Fibroblast of mammary gland (primary cell): ENCODE measurements around the gene EVC2.

Experiments
- DNase-seq: peaks from one replicate; pipeline ENCODE4 v3.0.0-alpha.2; 2010; ENCODE audit warnings: low read depth
- H3K4me3 ChIP-seq: 2 replicates; pipeline ENCODE4 v1.5.1; 2011; ENCODE audit warnings: low read depth, mild to moderate bottlenecking, low read length, moderate library complexity; ENCODE audit not compliant: control insufficient read depth
- CTCF ChIP-seq: conservative IDR thresholded peaks from 2 replicates; pipeline ENCODE4 v1.5.1; 2011; ENCODE audit warnings: low read depth, low read length, inconsistent platforms; ENCODE audit not compliant: control insufficient read depth, insufficient read depth

Gene EVC2

GRCh38 chr4:5685296-5685695 is 23.1 kb downstream of the EVC2 start:
- TF ChIP-seq CTCF: no peak
- H3K4me3 ChIP-seq: no peak overlapping the region
- DNase-seq: no peak

- no peak for TF ChIP-seq CTCF
These were observed 24.8 kb downstream of the EVC2 start for GRCh38 chr4:5683566-5683965.

GRCh38 chr4:5678977-5679376 is 29.4 kb downstream of the EVC2 start:
- no peak overlapping the region for H3K4me3 ChIP-seq
- DNase-seq: no peak
- TF ChIP-seq CTCF: no peak

More at GRCh38 chr4:5683566-5683965, 24.8 kb downstream of the EVC2 start:
- no peak for DNase-seq
- no peak overlapping the region for H3K4me3 ChIP-seq

GRCh38 chr4:5676763-5677162 is 31.6 kb downstream of the EVC2 start:
- no peak for TF ChIP-seq CTCF
- H3K4me3 ChIP-seq: no peak overlapping the region
- no peak for DNase-seq

GRCh38 chr4:5666741-5667140 is 41.6 kb downstream of the EVC2 start:
- TF ChIP-seq CTCF: no peak
- no peak for DNase-seq
- no peak overlapping the region for H3K4me3 ChIP-seq

- DNase-seq: no peak
- TF ChIP-seq CTCF: no peak
- no peak overlapping the region for H3K4me3 ChIP-seq
These were observed 43.6 kb downstream of the EVC2 start for GRCh38 chr4:5664778-5665177.

- no peak for TF ChIP-seq CTCF
- H3K4me3 ChIP-seq: no peak overlapping the region
- DNase-seq: no peak
These were observed 45.8 kb downstream of the EVC2 start for GRCh38 chr4:5662555-5662954.
